Activated CD4-positive, alpha-beta T cell treated with anti-CD3 and anti-CD28 coated beads, Interleukin-2, amount 50 U/mL, for 16 hours (primary cell): ENCODE results near the gene UPK2.
A peak's percentile ranks its signal among the peaks of the same experiment; 100 is the strongest.

Experiments used
- DNase-seq: peaks from one replicate; pipeline ENCODE4 v3.0.0-alpha.2; 2020

The UPK2 gene

GRCh38 chr11:118956094-118956846 lies at the start of gene UPK2:
TSS of gene UPK2 (plus strand) at chr11:118956298. CDS start at chr11:118956351, 53 bp downstream.
- DNase-seq = peak; percentile 86

- DNase-seq = peak; percentile 91
Observed at GRCh38 chr11:118907051-118908042, 48.8 kb upstream of the UPK2 start.

GRCh38 chr11:118908264-118908663 lies 47.8 kb upstream of the UPK2 start:
- DNase-seq = no peak

- DNase-seq = no peak
Observed at GRCh38 chr11:118908901-118909618, 47.0 kb upstream of the UPK2 start.

- no peak for DNase-seq
Observed at GRCh38 chr11:118909619-118910308, 46.3 kb upstream of the UPK2 start.

- DNase-seq = no peak
Observed at GRCh38 chr11:118910309-118911112, 45.6 kb upstream of the UPK2 start.

- no peak for DNase-seq
Observed at GRCh38 chr11:118911113-118911879, 44.8 kb upstream of the UPK2 start.

GRCh38 chr11:118911880-118912741 lies 44.0 kb upstream of the UPK2 start:
- DNase-seq = peak; percentile 84

GRCh38 chr11:118912742-118913410 lies 43.2 kb upstream of the UPK2 start:
- DNase-seq = no peak

- DNase-seq = no peak
Observed at GRCh38 chr11:118913411-118914125, 42.5 kb upstream of the UPK2 start.

- DNase-seq = peak; percentile 72
Observed at GRCh38 chr11:118914178-118914918, 41.8 kb upstream of the UPK2 start.

- DNase-seq = no peak
Observed at GRCh38 chr11:118914987-118915386, 41.1 kb upstream of the UPK2 start.

- no peak for DNase-seq
Observed at GRCh38 chr11:118915396-118915795, 40.7 kb upstream of the UPK2 start.

GRCh38 chr11:118915941-118916841 lies 39.9 kb upstream of the UPK2 start:
- DNase-seq = no peak

GRCh38 chr11:118916842-118917388 lies 39.2 kb upstream of the UPK2 start:
- DNase-seq = no peak

GRCh38 chr11:118917481-118918127 lies 38.5 kb upstream of the UPK2 start:
- peak; percentile 66 for DNase-seq
